A549 (cell line): Measurements from ENCODE around the gene CTAG2.

Experiments
- BHLHE40 ChIP-seq: IDR thresholded peaks from 2 replicates; pipeline ENCODE4 v1.6.1; 2012; ENCODE audit warnings: low read depth, low read length, inconsistent platforms
- CHD4 ChIP-seq: fragments of 200-600 bp; sonication (generic); IDR thresholded peaks from 2 replicates; pipeline ENCODE4 v1.6.1; 2016; ENCODE audit warnings: antibody characterized with exemption, mild to moderate bottlenecking, borderline replicate concordance
- CTCF ChIP-seq: fragments of >200 bp; sonication (Bioruptor Twin); formaldehyde crosslinking; IDR thresholded peaks from 3 replicates; pipeline ENCODE4 v1.5.1; 2016
- ESRRA ChIP-seq: fragments of 150-350 bp; IDR thresholded peaks from 2 replicates; pipeline ENCODE4 v1.6.1; 2014; ENCODE audit warnings: mild to moderate bottlenecking, low read length, borderline replicate concordance
- MAX ChIP-seq: IDR thresholded peaks from 2 replicates; pipeline ENCODE4 v1.6.1; 2012
- PBX3 ChIP-seq: IDR thresholded peaks from 2 replicates; pipeline ENCODE4 v1.6.1; 2012

- TF ChIP-seq CTCF (no peak), CHD4 (no peak), MAX (no peak), ESRRA (no peak), BHLHE40 (no peak), PBX3 (no peak)
Observed at GRCh38 chrX:154661170-154661569, 7.8 kb upstream of the CTAG2 start.
